HepG2 (cell line): Measurements from ENCODE around the gene CHD2. TPM values are rescaled to one million over a fixed set of nuclear protein-coding genes. Genes with fewer than 3 reads are reported as not detected.

Experiments used
- ARID5B ChIP-seq: IDR thresholded peaks from 2 replicates; pipeline ENCODE4 v1.4.0; 2020; ENCODE audit warnings: mild to moderate bottlenecking, missing genetic modification reagents
- ARNT2 ChIP-seq: sonication (generic); formaldehyde crosslinking; IDR thresholded peaks from 2 replicates; pipeline ENCODE4 v1.8.0; 2022; ENCODE audit warnings: mild to moderate bottlenecking, low read depth, missing genetic modification reagents, moderate library complexity
- BHLHE40 ChIP-seq: IDR thresholded peaks from 2 replicates; pipeline ENCODE4 v1.6.1; 2011; ENCODE audit warnings: low read length, improper control_type of control experiment
- CBX2 ChIP-seq, 2 experiments: fragments of 200-600 bp in 1 of 2; sonication (generic); formaldehyde crosslinking in 1 of 2; IDR thresholded peaks; 2 replicates each; pipeline versions ENCODE4 v1.7.0 to v1.8.1; 2018 to 2022; ENCODE audit warnings: low read depth in 2 of 2, low read length in 1 of 2, mild to moderate bottlenecking in 1 of 2, missing genetic modification reagents in 1 of 2
- CSRNP2 ChIP-seq: sonication (generic); formaldehyde crosslinking; conservative IDR thresholded peaks from 2 replicates; pipeline ENCODE4 v1.8.0; 2022; ENCODE audit warnings: low read depth, missing genetic modification reagents
- KDM2A ChIP-seq: sonication (generic); formaldehyde crosslinking; IDR thresholded peaks from 2 replicates; pipeline ENCODE4 v1.4.0; 2020; ENCODE audit warnings: low read depth, missing genetic modification reagents, borderline replicate concordance
- NR2F6 ChIP-seq, 2 experiments: IDR thresholded peaks; 2 replicates each; pipeline ENCODE4 v1.6.1; 2016; ENCODE audit warnings: antibody characterized with exemption in 1 of 2, mild to moderate bottlenecking in 1 of 2
- PBX3 ChIP-seq: sonication (generic); formaldehyde crosslinking; IDR thresholded peaks from 2 replicates; pipeline ENCODE4 v1.8.1; 2023; ENCODE audit warnings: missing genetic modification reagents, inconsistent platforms, borderline replicate concordance
- RFXAP ChIP-seq: sonication (generic); formaldehyde crosslinking; IDR thresholded peaks from 2 replicates; pipeline ENCODE4 v1.4.0; 2020; ENCODE audit warnings: missing genetic modification reagents, borderline replicate concordance
- SETDB1 ChIP-seq: sonication (generic); formaldehyde crosslinking; IDR thresholded peaks from 2 replicates; pipeline ENCODE4 v1.5.1; 2020; ENCODE audit warnings: missing genetic modification reagents, mild to moderate bottlenecking, borderline replicate concordance
- STAT5B ChIP-seq: sonication (generic); formaldehyde crosslinking; IDR thresholded peaks from 2 replicates; pipeline ENCODE4 v1.4.0; 2020; ENCODE audit warnings: missing genetic modification reagents
- ZBTB38 ChIP-seq: sonication (generic); formaldehyde crosslinking; IDR thresholded peaks from 2 replicates; pipeline ENCODE4 v1.5.1; 2020; ENCODE audit warnings: mild to moderate bottlenecking, missing genetic modification reagents
- ZFP91 ChIP-seq: sonication (generic); formaldehyde crosslinking; IDR thresholded peaks from 2 replicates; pipeline ENCODE4 v1.9.0; 2022; ENCODE audit warnings: missing genetic modification reagents, mild to moderate bottlenecking, borderline replicate concordance
- ZNF160 ChIP-seq: sonication (generic); formaldehyde crosslinking; IDR thresholded peaks from 2 replicates; pipeline ENCODE4 v1.8.0; 2022; ENCODE audit warnings: mild to moderate bottlenecking, inconsistent platforms, missing genetic modification reagents
- ZNF292 ChIP-seq: sonication (generic); formaldehyde crosslinking; IDR thresholded peaks from 2 replicates; pipeline ENCODE4 v1.8.1; 2022; ENCODE audit warnings: mild to moderate bottlenecking, low read depth, missing genetic modification reagents, borderline replicate concordance
- ZNF629 ChIP-seq: sonication (generic); formaldehyde crosslinking; conservative IDR thresholded peaks from 2 replicates; pipeline ENCODE4 v1.5.0; 2020; ENCODE audit warnings: missing genetic modification reagents
- ZNF703 ChIP-seq: sonication (generic); formaldehyde crosslinking; IDR thresholded peaks from 2 replicates; pipeline ENCODE4 v1.5.1; 2020; ENCODE audit warnings: missing genetic modification reagents, mild to moderate bottlenecking, moderate library complexity, borderline replicate concordance
- ZNF784 ChIP-seq: sonication (generic); formaldehyde crosslinking; IDR thresholded peaks from 2 replicates; pipeline ENCODE4 v1.5.1; 2020; ENCODE audit warnings: missing genetic modification reagents, mild to moderate bottlenecking, borderline replicate concordance
- ZNF878 ChIP-seq: sonication (generic); formaldehyde crosslinking; IDR thresholded peaks from 2 replicates; pipeline ENCODE4 v1.8.1; 2023; ENCODE audit warnings: mild to moderate bottlenecking, missing genetic modification reagents, moderate library complexity
- polyA plus RNA-seq, 8 experiments: library from polyadenylated mRNA; depleted of rRNA in 3 of 8; stranded (reverse) in 7 of 8; unstranded in 1 of 8; fragments of >200 nt; fragmentation: Illumina TruSeq in 4 of 8; extraction: Trizol in 4 of 8; gene quantifications; 2 replicates each; pipeline versions ENCODE4 v1.2.1 to v1.2.3, GENCODE V29; 2011 to 2016; ENCODE audit warnings: low read depth in 4 of 8, missing spikeins in 1 of 8, mixed read lengths in 1 of 8; ENCODE audit not compliant: insufficient read depth in 1 of 8
- total RNA-seq, 5 experiments: library from RNA; depleted of rRNA; stranded (reverse); fragments of >200 nt; fragmentation: Illumina TruSeq; extraction: Trizol; gene quantifications; 2 replicates each; pipeline ENCODE4 v1.2.3, GENCODE V29; 2016; ENCODE audit warnings: low read depth in 1 of 5

Gene CHD2
- total and polyA plus RNA-seq, 2 of the 13 experiments (the other 11 are each of a cell fraction or from before 2014, with no cell fraction given), result 54.0 to 54.1 TPM

GRCh38 chr15:92899948-92900730, at the start of gene CHD2 (continued):
- TF ChIP-seq CSRNP2 (CRISPR knock-in tag) (no peak), ZBTB38 (CRISPR knock-in tag) (0 out of 2 replicates have a peak, but pooled peaks have one; percentile 23), ARID5B (CRISPR knock-in tag) (peak; percentile 43; the same call in 1 of the 2 replicates), ZNF160 (CRISPR knock-in tag) (no peak), BHLHE40 (peak; percentile 37; the same call in 1 of the 2 replicates), ZFP91 (no peak), NR2F6 (IDR thresholded peaks at IDR 0.05) (no peak), NR2F6 (CRISPR knock-in tag; IDR thresholded peaks at IDR 0.05) (no peak), ZNF784 (CRISPR knock-in tag) (no peak), ZNF629 (CRISPR knock-in tag) (no peak), KDM2A (CRISPR knock-in tag) (peak; percentile 85), PBX3 (CRISPR knock-in tag) (no peak), SETDB1 (CRISPR knock-in tag) (no peak), STAT5B (no peak), CBX2 (IDR thresholded peaks at IDR 0.05; ENCODE audit: low read depth, low read length) (no peak), CBX2 (CRISPR knock-in tag; IDR thresholded peaks at IDR 0.05; ENCODE audit: low read depth) (no peak), ZNF292 (CRISPR knock-in tag) (no peak), RFXAP (CRISPR knock-in tag) (no peak), ARNT2 (CRISPR knock-in tag) (no peak), ZNF878 (CRISPR knock-in tag) (no peak), ZNF703 (no peak)
